Body of pancreas (tissue), 4 donors: ENCODE data around the gene KRTAP10-12.

ENCODE experiments used
- POLR2A ChIP-seq, 3 donors: fragments of 450-650 bp; IDR thresholded peaks; one replicate each; pipeline ENCODE4 v1.6.1; 2016; ENCODE audit warnings: antibody characterized with exemption in 3 of 3, mild to moderate bottlenecking in 2 of 3
- TF ChIP-seq, protein P1 (sequence below), 7 experiments: fragments of 450-650 bp in 4 of 7; fragments of 200-600 bp in 3 of 7; sonication (generic) in 3 of 7; IDR thresholded peaks; one replicate each; pipeline ENCODE4 v1.5.1; 2016 to 2019; ENCODE audit warnings: antibody characterized with exemption in 7 of 7

DNA sequence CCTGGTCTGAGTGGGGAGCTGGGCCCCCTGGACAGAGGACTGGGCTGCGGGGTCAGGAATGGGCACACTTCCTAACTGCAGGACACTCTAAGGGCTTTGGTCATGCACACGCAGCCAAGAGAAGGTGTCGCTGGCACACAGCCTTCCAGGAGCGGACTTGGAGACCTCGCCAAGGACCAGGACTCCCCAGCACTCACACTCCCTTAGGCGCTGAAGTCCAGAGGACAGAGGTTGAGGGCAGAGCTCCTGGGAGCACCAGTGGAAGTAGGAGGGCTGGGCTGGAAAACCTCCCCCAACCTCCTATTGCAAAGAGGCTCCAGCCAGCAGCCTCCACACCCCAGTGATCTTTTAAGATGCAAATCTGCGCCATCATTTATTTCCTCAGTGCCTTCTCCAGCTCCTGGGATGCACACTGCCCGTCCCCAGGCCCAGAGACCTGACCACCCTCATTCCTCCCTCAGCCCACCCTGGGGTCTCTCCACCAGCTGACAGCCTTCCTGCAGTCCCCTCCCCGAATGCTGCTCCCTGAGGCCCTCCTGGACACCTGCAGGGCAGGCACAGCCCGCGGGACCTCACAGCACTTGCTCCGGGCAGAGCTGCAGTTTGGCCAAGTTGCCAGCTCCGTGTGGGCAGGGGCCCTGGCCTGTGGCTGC, 11.4 kb downstream of the KRTAP10-12 start:
- TF ChIP-seq, protein P1, sequence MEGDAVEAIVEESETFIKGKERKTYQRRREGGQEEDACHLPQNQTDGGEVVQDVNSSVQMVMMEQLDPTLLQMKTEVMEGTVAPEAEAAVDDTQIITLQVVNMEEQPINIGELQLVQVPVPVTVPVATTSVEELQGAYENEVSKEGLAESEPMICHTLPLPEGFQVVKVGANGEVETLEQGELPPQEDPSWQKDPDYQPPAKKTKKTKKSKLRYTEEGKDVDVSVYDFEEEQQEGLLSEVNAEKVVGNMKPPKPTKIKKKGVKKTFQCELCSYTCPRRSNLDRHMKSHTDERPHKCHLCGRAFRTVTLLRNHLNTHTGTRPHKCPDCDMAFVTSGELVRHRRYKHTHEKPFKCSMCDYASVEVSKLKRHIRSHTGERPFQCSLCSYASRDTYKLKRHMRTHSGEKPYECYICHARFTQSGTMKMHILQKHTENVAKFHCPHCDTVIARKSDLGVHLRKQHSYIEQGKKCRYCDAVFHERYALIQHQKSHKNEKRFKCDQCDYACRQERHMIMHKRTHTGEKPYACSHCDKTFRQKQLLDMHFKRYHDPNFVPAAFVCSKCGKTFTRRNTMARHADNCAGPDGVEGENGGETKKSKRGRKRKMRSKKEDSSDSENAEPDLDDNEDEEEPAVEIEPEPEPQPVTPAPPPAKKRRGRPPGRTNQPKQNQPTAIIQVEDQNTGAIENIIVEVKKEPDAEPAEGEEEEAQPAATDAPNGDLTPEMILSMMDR (IDR thresholded peaks at IDR 0.05), result no peak
- TF ChIP-seq POLR2A (IDR thresholded peaks at IDR 0.05), result no peak
